ENCODE measurements around the gene PDCD1. TPM values are rescaled to one million over a fixed set of nuclear protein-coding genes. Genes with fewer than 3 reads are reported as not detected.

The PDCD1 gene
- total and polyA plus RNA-seq, 2 of the 13 experiments (the other 11 are each of a cell fraction or from before 2014, with no cell fraction given) = 0.04 TPM; not detected in 1

DNA sequence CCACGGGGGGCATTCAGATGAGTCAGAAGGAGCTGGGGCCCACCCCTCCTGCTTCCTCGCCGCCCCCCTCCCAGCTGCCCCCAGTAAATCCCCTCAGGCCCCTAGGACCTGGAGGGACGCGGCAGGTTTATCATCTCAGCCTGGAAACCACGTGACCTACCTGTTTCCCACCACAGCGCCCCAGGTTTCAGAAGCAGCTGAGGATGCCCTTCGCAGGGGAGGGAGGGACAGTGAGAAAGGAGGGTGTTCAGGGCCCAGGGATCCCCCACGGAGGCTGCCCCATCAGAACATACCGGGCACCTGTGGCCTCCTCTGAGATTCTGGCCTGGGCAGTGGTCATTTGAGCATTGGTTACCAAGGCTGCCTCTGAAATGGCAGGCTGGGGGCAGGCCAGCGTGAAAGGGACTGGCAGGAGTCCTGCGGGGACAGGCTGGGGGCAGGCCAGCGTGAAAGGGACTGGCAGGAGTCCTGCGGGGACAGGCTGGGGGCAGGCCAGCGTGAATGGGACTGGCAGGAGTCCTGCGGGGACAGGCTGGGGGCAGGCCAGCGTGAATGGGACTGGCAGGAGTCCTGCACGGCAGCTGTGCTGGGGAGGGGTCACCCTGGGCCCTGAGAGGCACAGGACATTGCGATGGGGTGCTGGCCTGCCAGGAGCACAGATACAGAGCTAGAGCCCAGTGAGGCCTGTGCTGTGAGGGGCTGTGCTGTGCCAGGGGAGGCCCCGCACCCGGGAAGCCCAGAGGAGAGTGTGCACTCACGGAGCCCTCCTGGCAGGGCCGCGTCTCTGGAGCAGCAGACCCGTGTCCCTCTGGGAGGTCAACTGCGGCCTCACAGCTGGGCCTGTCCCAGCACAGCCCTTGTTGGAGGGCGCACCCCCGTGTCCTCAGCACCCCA is 48.1 kb downstream of the PDCD1 start (continued):
- TF ChIP-seq, protein P1, sequence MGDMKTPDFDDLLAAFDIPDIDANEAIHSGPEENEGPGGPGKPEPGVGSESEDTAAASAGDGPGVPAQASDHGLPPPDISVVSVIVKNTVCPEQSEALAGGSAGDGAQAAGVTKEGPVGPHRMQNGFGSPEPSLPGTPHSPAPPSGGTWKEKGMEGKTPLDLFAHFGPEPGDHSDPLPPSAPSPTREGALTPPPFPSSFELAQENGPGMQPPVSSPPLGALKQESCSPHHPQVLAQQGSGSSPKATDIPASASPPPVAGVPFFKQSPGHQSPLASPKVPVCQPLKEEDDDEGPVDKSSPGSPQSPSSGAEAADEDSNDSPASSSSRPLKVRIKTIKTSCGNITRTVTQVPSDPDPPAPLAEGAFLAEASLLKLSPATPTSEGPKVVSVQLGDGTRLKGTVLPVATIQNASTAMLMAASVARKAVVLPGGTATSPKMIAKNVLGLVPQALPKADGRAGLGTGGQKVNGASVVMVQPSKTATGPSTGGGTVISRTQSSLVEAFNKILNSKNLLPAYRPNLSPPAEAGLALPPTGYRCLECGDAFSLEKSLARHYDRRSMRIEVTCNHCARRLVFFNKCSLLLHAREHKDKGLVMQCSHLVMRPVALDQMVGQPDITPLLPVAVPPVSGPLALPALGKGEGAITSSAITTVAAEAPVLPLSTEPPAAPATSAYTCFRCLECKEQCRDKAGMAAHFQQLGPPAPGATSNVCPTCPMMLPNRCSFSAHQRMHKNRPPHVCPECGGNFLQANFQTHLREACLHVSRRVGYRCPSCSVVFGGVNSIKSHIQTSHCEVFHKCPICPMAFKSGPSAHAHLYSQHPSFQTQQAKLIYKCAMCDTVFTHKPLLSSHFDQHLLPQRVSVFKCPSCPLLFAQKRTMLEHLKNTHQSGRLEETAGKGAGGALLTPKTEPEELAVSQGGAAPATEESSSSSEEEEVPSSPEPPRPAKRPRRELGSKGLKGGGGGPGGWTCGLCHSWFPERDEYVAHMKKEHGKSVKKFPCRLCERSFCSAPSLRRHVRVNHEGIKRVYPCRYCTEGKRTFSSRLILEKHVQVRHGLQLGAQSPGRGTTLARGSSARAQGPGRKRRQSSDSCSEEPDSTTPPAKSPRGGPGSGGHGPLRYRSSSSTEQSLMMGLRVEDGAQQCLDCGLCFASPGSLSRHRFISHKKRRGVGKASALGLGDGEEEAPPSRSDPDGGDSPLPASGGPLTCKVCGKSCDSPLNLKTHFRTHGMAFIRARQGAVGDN (CRISPR knock-in tag; IDR thresholded peaks at IDR 0.05) = peak; percentile 5
- TF ChIP-seq PHF21A (CRISPR knock-in tag; IDR thresholded peaks at IDR 0.05) (peak; percentile 27; the same call in 1 of the 2 replicates), KDM5B (CRISPR knock-in tag; IDR thresholded peaks at IDR 0.05; ENCODE audit: borderline replicate concordance) (peak; percentile 51; the same call in 1 of the 2 replicates), ATF7 (IDR thresholded peaks at IDR 0.05) (no peak), ATF7 (CRISPR knock-in tag; IDR thresholded peaks at IDR 0.05) (no peak), RFXAP (CRISPR knock-in tag; IDR thresholded peaks at IDR 0.05; ENCODE audit: borderline replicate concordance) (0 out of 2 replicates have a peak, but pooled peaks have one; percentile 37), HOXA3 (CRISPR knock-in tag; IDR thresholded peaks at IDR 0.05) (no peak), DNMT1 (CRISPR knock-in tag; IDR thresholded peaks at IDR 0.05) (peak; percentile 55; the same call in 1 of the 2 replicates), ZNF619 (CRISPR knock-in tag; IDR thresholded peaks at IDR 0.05) (0 out of 2 replicates have a peak, but pooled peaks have one; percentile 18), RBFOX2 (IDR thresholded peaks at IDR 0.05; ENCODE audit: low read depth, low read length) (peak; percentile 61)
- TF ChIP-seq, protein P2, sequence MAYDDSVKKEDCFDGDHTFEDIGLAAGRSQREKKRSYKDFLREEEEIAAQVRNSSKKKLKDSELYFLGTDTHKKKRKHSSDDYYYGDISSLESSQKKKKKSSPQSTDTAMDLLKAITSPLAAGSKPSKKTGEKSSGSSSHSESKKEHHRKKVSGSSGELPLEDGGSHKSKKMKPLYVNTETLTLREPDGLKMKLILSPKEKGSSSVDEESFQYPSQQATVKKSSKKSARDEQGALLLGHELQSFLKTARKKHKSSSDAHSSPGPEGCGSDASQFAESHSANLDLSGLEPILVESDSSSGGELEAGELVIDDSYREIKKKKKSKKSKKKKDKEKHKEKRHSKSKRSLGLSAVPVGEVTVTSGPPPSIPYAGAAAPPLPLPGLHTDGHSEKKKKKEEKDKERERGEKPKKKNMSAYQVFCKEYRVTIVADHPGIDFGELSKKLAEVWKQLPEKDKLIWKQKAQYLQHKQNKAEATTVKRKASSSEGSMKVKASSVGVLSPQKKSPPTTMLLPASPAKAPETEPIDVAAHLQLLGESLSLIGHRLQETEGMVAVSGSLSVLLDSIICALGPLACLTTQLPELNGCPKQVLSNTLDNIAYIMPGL (CRISPR knock-in tag; IDR thresholded peaks at IDR 0.05; ENCODE audit: borderline replicate concordance in 1 of 2, low read depth in 1 of 2) = peak in 1 of 2 experiments; percentile 41; a peak in 1 of 4 replicates
- TF ChIP-seq, protein P3, sequence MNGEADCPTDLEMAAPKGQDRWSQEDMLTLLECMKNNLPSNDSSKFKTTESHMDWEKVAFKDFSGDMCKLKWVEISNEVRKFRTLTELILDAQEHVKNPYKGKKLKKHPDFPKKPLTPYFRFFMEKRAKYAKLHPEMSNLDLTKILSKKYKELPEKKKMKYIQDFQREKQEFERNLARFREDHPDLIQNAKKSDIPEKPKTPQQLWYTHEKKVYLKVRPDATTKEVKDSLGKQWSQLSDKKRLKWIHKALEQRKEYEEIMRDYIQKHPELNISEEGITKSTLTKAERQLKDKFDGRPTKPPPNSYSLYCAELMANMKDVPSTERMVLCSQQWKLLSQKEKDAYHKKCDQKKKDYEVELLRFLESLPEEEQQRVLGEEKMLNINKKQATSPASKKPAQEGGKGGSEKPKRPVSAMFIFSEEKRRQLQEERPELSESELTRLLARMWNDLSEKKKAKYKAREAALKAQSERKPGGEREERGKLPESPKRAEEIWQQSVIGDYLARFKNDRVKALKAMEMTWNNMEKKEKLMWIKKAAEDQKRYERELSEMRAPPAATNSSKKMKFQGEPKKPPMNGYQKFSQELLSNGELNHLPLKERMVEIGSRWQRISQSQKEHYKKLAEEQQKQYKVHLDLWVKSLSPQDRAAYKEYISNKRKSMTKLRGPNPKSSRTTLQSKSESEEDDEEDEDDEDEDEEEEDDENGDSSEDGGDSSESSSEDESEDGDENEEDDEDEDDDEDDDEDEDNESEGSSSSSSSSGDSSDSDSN (CRISPR knock-in tag; IDR thresholded peaks at IDR 0.05) = peak; percentile 30; the same call in 1 of the 2 replicates
- TF ChIP-seq, protein P4, sequence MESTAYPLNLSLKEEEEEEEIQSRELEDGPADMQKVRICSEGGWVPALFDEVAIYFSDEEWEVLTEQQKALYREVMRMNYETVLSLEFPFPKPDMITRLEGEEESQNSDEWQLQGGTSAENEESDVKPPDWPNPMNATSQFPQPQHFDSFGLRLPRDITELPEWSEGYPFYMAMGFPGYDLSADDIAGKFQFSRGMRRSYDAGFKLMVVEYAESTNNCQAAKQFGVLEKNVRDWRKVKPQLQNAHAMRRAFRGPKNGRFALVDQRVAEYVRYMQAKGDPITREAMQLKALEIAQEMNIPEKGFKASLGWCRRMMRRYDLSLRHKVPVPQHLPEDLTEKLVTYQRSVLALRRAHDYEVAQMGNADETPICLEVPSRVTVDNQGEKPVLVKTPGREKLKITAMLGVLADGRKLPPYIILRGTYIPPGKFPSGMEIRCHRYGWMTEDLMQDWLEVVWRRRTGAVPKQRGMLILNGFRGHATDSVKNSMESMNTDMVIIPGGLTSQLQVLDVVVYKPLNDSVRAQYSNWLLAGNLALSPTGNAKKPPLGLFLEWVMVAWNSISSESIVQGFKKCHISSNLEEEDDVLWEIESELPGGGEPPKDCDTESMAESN (CRISPR knock-in tag; conservative IDR thresholded peaks at IDR 0.05) = 0 out of 2 replicates have a peak, but pooled peaks have one; percentile 46
- TF ChIP-seq, protein P5, sequence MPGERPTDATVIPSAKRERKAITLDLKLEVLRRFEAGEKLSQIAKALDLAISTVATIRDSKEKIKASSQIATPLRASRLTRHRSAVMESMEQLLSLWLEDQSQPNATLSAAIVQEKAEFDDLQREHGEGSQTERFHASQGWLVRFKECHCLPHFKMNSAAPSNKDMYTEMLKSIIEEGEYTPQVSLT (CRISPR knock-in tag; IDR thresholded peaks at IDR 0.05; ENCODE audit: borderline replicate concordance, low read depth) = no peak
- TF ChIP-seq, protein P6, sequence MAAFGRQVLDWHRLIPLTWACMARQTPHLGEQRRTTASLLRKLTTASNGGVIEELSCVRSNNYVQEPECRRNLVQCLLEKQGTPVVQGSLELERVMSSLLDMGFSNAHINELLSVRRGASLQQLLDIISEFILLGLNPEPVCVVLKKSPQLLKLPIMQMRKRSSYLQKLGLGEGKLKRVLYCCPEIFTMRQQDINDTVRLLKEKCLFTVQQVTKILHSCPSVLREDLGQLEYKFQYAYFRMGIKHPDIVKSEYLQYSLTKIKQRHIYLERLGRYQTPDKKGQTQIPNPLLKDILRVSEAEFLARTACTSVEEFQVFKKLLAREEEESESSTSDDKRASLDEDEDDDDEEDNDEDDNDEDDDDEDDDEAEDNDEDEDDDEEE (CRISPR knock-in tag; IDR thresholded peaks at IDR 0.05) = 0 out of 2 replicates have a peak, but pooled peaks have one; percentile 55
